Prostate gland (tissue), 2 donors: ENCODE results near the gene GPR162. TPM values are rescaled to one million over a fixed set of nuclear protein-coding genes. Genes with fewer than 3 reads are reported as not detected.

ENCODE experiments used
- DNase-seq: peaks from one replicate; pipeline ENCODE4 v3.0.0-alpha.2; 2019; ENCODE audit warnings: low spot score
- H3K27ac ChIP-seq, 2 donors: fragments of 200-600 bp; sonication (generic); 2 replicates each; pipeline ENCODE4 v1.5.1; 2017 to 2019
- H3K27me3 ChIP-seq: fragments of 200-600 bp; sonication (generic); replicated peaks from 2 replicates; pipeline ENCODE4 v1.5.1; 2019; ENCODE audit not compliant: insufficient read depth
- H3K36me3 ChIP-seq, 2 donors: fragments of 200-600 bp; sonication (generic); 1 replicate in 1 of 2; 2 replicates in 1 of 2; pipeline versions ENCODE4 v1.5.1 to v1.8.1; 2017 to 2019
- H3K4me1 ChIP-seq: fragments of 200-600 bp; sonication (generic); replicated peaks from 2 replicates; pipeline ENCODE4 v1.5.1; 2019
- H3K4me3 ChIP-seq, 2 donors: fragments of 200-600 bp; sonication (generic); 2 replicates each; pipeline ENCODE4 v1.5.1; 2017 to 2019
- H3K9me3 ChIP-seq: fragments of 200-600 bp; sonication (generic); 2 replicates; pipeline ENCODE4 v1.5.1; 2017
- POLR2A ChIP-seq: fragments of 450-650 bp; IDR thresholded peaks from one replicate; pipeline ENCODE4 v1.6.1; 2016; ENCODE audit warnings: antibody characterized with exemption, mild to moderate bottlenecking
- POLR2AphosphoS5 ChIP-seq: sonication (generic); formaldehyde crosslinking; IDR thresholded peaks from one replicate; pipeline ENCODE4 v1.6.1; 2017; ENCODE audit warnings: antibody characterized with exemption
- WGBS: methylation state at CpG from one replicate; pipeline ENCODE4 v1.1.5; 2018; 5-methylcytosine and 5-hydroxymethylcytosine counted together
- intact Hi-C: fragments of 100-400 bp; cut with DNase I; formaldehyde crosslinking; loops from one replicate; pipeline ENCODE4 v1.14.2; 2022
- total RNA-seq, 2 donors: library from RNA; depleted of rRNA; stranded (reverse); fragments of >200 nt; gene quantifications; one replicate each; pipeline ENCODE4 v1.1.0, GENCODE V29; 2016
- TF ChIP-seq, protein P1 (sequence below), 4 experiments: fragments of 200-600 bp in 2 of 4; fragments of 450-650 bp in 2 of 4; sonication (generic) in 2 of 4; IDR thresholded peaks; 1 replicate in 3 of 4; 2 replicates in 1 of 4; pipeline ENCODE4 v1.5.1; 2016 to 2019; ENCODE audit warnings: antibody characterized with exemption in 4 of 4, mild to moderate bottlenecking in 2 of 4, moderate library complexity in 2 of 4

The GPR162 gene
- total RNA-seq, 2 donors from 2014 or later = 4.3 to 4.4 TPM

DNA sequence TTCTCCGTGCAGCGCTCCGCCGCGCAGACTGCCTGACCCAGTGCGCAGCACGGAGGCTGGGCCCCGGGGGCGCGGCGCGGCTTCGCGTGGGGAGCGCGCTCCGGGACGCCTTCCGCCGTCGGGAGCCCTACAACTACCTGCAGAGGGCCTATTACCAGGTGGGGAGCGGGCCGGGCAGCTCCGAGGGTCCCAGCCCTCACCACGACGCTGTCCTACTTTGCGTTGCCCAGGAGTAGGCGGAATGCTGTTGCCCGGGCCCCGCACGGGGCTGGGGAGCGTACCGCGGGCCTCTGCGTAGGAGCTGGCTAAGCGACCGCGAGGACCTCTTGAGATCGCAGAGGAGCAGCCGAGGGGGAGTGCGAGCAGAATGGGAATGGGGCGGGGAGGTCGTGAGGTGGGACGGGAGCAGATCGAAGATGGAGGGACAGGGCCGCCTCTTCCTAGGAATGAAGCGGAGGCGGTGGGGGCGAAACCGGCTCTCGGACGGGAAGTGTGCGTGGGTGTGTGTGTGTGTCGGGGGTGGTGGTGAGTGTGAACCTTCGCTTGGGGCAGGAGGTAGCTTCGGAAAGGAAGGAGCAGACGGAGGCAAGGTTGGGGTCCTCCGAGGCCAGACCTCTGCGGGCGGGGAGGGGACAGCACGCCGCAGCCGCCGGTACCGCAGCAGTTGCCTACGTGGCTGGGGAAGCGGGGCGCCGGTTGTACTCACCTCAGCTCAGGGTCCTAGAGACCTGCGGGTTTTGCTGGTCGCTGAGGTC is 7.3 kb downstream of the GPR162 start:
- TF ChIP-seq POLR2A (peak; percentile 23), POLR2AphosphoS5 (peak; percentile 6)
- TF ChIP-seq, protein P1, sequence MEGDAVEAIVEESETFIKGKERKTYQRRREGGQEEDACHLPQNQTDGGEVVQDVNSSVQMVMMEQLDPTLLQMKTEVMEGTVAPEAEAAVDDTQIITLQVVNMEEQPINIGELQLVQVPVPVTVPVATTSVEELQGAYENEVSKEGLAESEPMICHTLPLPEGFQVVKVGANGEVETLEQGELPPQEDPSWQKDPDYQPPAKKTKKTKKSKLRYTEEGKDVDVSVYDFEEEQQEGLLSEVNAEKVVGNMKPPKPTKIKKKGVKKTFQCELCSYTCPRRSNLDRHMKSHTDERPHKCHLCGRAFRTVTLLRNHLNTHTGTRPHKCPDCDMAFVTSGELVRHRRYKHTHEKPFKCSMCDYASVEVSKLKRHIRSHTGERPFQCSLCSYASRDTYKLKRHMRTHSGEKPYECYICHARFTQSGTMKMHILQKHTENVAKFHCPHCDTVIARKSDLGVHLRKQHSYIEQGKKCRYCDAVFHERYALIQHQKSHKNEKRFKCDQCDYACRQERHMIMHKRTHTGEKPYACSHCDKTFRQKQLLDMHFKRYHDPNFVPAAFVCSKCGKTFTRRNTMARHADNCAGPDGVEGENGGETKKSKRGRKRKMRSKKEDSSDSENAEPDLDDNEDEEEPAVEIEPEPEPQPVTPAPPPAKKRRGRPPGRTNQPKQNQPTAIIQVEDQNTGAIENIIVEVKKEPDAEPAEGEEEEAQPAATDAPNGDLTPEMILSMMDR (IDR thresholded peaks at IDR 0.05) = peak in 1 of 4 experiments; percentile 3
- DNase-seq = peak; percentile 46
- Histone ChIP-seq H3K4me3 (peak overlapping the region; percentile 66 to 75), H3K4me1 (no peaks in the 10 kb centered on the region), H3K27me3 (no peaks in the 10 kb centered on the region), H3K9me3 (no peaks in the 10 kb centered on the region), H3K27ac (peak overlapping the region; percentile 85), H3K36me3 (peaks cover 0 to under 1% of the 10 kb centered on the region in 2 donors)
- under 1% methylated on average over 71 of the region's 71 CpGs for WGBS
- intact Hi-C loops = loop anchor here (5.0 kb wide), 3 partner anchors 62 to 212 kb away; partner anchors contain the start of genes MLF2 and PTMS

DNA sequence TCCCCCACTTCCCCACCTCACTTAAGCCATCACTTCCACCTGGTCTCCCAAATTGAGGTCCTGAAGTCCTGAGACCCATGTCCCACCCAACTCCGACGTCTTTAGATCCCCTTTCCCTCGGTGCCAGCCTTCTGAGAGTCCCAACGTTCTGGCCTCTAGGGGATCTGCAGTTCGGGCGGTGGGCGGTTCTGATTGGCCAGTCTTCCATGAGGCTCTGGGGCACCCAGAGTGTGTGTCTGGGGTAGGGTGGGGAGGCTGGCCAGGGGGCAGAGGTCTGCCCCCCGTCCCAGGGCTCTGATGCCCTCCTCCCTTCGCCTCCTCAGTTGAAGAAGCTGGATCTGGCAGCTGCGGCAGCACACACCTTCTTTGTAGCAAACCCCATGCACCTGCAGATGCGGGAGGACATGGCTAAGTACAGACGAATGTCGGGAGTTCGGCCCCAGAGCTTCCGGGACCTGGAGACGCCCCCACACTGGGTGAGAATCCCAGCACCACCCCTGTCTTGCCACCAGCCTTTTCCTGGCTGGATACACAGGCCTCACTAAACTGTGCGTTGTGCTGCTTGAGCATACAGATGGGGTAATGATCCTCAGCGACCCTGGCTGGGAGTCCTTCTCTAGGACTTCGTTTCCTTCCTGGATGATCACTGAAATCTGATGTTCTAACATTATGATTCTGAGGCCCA is 8.1 kb downstream of the GPR162 start:
- peaks cover 0 to 4% of the 10 kb centered on the region in 2 donors for H3K36me3 ChIP-seq
- peak overlapping the region; percentile 85 for H3K27ac ChIP-seq
- H3K4me1 ChIP-seq = no peaks in the 10 kb centered on the region
- no peaks in the 10 kb centered on the region for H3K9me3 ChIP-seq
- DNase-seq = no peak
- intact Hi-C loops = loop anchor here (5.0 kb wide), 3 partner anchors 62 to 212 kb away; partner anchors contain the start of genes MLF2 and PTMS
- H3K27me3 ChIP-seq = no peaks in the 10 kb centered on the region
- H3K4me3 ChIP-seq = peak overlapping the region; percentile 66 to 75
- 25% methylated on average over 19 of the region's 19 CpGs for WGBS
- no peak for TF ChIP-seq POLR2A
- TF ChIP-seq, protein P1 (IDR thresholded peaks at IDR 0.05) = peak in 1 of 4 experiments; percentile 24

DNA sequence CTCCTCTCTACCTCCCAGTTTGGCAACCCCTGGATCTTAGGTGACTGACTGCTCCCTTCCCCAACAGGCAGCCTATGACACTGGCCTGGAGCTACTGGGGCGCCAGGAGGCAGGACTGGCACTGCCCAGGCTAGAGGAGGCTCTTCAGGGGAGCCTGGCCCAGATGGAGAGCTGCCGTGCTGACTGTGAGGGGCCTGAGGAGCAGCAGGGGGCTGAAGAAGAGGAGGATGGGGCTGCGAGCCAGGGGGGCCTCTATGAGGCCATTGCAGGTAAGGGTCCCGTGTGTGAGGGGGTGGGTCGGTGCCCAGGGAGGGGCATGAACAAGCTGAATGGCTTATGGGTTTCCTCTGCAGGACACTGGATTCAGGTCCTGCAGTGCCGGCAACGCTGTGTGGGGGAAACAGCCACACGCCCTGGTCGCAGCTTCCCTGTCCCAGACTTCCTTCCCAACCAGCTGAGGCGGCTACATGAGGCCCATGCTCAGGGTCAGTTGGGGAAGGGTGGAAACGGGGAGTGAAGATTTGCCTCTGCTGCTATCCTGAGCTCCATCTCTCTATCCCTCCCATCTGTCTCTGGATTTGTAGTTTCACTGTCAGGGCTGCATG is 8.8 kb downstream of the GPR162 start:
- 77% methylated on average over 11 of the region's 11 CpGs for WGBS
- no peak overlapping the region for H3K27ac ChIP-seq

DNA sequence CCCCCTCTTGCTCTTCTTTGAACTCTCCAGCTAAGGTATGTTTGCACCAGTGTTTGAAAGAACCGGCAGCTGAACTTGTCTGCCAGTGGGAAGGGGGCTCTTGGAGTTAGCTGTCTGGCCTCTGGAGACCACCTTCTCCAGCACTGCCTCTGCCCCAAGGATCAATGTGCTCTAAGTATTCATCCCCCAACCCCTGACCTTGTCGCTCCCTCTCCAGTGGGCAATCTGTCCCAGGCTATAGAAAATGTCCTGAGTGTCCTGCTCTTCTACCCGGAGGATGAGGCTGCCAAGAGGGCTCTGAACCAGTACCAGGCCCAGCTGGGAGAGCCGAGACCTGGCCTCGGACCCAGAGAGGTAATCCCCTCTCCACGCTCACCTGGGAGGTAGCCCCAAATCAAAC is 9.4 kb downstream of the GPR162 start:
- WGBS = 81% methylated on average over 3 of the region's 6 CpGs
- Histone ChIP-seq H3K9me3 (no peaks in the 10 kb centered on the region), H3K27ac (no peak overlapping the region), H3K36me3 (peaks cover 0 to 4% of the 10 kb centered on the region in 2 donors), H3K4me1 (no peaks in the 10 kb centered on the region), H3K27me3 (no peaks in the 10 kb centered on the region), H3K4me3 (no peak overlapping the region)
- no peak for TF ChIP-seq POLR2AphosphoS5
- TF ChIP-seq POLR2A = no peak
- TF ChIP-seq, protein P1 (IDR thresholded peaks at IDR 0.05) = no peak
- no peak for DNase-seq
- intact Hi-C loops = no loop called here

More for the DNA sequence above, 8.8 kb downstream of the GPR162 start:
- Histone ChIP-seq H3K27me3 (no peaks in the 10 kb centered on the region), H3K9me3 (no peaks in the 10 kb centered on the region), H3K4me1 (no peaks in the 10 kb centered on the region), H3K4me3 (no peak overlapping the region), H3K36me3 (peaks cover 0 to 4% of the 10 kb centered on the region in 2 donors)
- TF ChIP-seq POLR2A (no peak), POLR2AphosphoS5 (no peak)
- TF ChIP-seq, protein P1 (IDR thresholded peaks at IDR 0.05) = no peak
- no peak for DNase-seq
- intact Hi-C loops = no loop called here
